ENCODE data around the gene AKR1A1. TPM values are rescaled to one million over a fixed set of nuclear protein-coding genes. Genes with fewer than 3 reads are reported as not detected.

Gene AKR1A1
- total and polyA plus RNA-seq, 5 experiments from 2014 or later, result 74.8 to 96.3 (median 82.8) TPM

DNA sequence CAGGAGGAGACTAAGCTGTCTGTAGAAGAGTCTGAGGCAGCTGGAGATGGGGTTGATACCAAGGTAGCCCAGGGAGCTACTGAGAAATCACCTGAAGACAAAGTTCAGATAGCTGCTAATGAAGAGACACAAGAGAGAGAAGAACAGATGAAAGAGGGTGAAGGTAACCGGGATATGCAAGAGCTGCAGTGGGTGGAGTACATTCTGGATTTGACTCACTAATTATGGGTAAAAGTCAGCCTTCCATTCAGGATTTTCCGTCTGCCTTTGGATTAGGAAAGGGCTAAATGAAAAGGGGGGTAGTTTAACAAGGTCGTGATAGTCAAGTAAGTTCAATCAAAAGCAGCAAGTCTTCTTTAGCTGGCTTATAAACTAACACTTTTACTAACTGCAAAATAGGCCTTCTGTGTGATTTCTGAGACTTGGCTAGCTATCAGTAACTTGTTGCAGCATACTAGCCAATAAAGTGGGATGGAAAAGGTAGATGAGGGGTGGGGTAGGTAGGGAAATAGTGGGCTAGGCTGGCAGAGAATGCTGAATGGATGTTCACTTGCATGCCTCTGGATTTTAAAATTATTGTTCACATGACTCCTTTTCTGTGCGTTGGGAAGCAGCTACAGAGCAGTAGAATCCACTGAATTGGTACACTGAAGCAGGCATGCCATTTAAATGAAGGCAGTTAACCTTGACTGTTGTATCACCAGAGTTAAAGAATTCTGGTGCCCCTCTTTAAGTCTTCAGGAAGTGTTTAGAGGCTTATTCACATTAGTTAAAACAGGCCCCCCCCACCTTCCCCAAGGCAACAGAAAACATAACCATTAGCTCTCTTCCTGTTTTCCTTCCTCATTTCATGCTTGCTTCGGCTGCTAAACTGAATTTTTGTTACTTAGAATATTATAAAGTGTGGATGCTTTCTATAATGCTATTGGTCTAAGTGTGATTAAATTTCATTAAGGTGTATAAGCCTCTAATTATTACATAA is 57.8 kb downstream of the AKR1A1 start:
- H3K27ac Mint-ChIP-seq, result peak overlapping the region; percentile 18 to 78 (median 51)
- POLR2A ChIA-PET, result interaction anchor here (1.1 kb wide), 1 partner anchor 24 kb away, joined by 4 read pairs; the partner anchor contains the start of gene NASP
- H3K4me3 Mint-ChIP-seq, result peak overlapping the region in 3 of 10 donors; percentile 2 to 41 (median 36)

GRCh38 chr1:45610589-45611226 is 60.1 kb downstream of the AKR1A1 start:
- DNase-seq (no peak), ATAC-seq (no peak)
- Mint-ChIP-seq H3K4me3 (no peak overlapping the region), H3K36me3 (peaks cover 0 to 88% (median 11%) of the 10 kb centered on the region in 3 donors), H3K27ac (peak overlapping the region in 4 of 10 donors; percentile 9 to 78 (median 54)), H3K4me1 (peaks cover 11 to 40% (median 18%) of the 10 kb centered on the region in 4 donors), H3K9me3 (no peaks in the 10 kb centered on the region), H3K27me3 (no peaks in the 10 kb centered on the region)
- POLR2A ChIA-PET, result no interaction called here

More for the DNA sequence above, 57.8 kb downstream of the AKR1A1 start:
- H3K9me3 Mint-ChIP-seq, result no peaks in the 10 kb centered on the region
- no peaks in the 10 kb centered on the region for H3K27me3 Mint-ChIP-seq
- DNase-seq (peak in 1 of 10 donors; percentile 10), ATAC-seq (no peak)
- H3K4me1 Mint-ChIP-seq, result peaks cover 13 to 32% (median 19%) of the 10 kb centered on the region in 4 donors
- H3K36me3 Mint-ChIP-seq, result peaks cover 0 to 86% (median 12%) of the 10 kb centered on the region in 3 donors

DNA sequence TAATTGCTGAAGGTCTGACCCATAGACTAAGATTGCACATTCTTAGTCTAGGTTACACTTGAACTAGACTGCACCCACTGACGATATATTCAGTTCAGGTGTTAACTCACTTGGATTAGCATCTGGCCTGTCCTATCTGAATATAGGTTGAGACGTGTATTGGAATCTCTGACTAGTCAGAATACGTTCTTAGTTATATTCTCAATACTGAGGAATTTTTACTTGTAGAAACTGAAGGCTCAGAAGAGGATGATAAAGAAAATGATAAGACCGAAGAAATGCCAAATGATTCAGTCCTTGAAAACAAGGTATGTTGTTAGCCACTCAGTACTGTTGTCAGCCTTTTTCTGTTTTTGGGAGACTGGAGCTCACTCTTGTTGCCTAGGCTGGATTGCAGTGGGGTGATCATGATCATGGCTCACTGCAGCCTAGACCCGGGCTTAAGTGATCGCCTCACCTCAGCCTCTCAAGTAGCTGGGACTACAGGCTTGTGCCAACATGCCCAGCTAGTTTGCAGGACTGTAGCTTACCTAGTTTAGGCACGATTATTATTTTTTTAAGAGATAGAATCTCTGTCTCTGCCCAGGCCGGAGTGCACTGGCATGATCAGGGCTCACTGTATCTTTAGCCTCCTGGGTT is 62.4 kb downstream of the AKR1A1 start:
- Mint-ChIP-seq H3K4me3 (no peak overlapping the region), H3K4me1 (peaks cover 4 to 30% (median 9%) of the 10 kb centered on the region in 4 donors), H3K27ac (peak overlapping the region in 2 of 10 donors; percentile 60 to 79), H3K9me3 (no peaks in the 10 kb centered on the region), H3K27me3 (no peaks in the 10 kb centered on the region), H3K36me3 (peaks cover 0 to 90% (median 12%) of the 10 kb centered on the region in 3 donors)
- POLR2A ChIA-PET, result no interaction called here
- no peak for DNase-seq
- no peak for ATAC-seq

- no peak overlapping the region for H3K4me3 Mint-ChIP-seq
- DNase-seq, result no peak
- H3K27ac Mint-ChIP-seq, result peak overlapping the region in 4 of 10 donors; percentile 10 to 56 (median 33)
- H3K27me3 Mint-ChIP-seq, result no peaks in the 10 kb centered on the region
- peaks cover 7 to 20% (median 13%) of the 10 kb centered on the region in 4 donors for H3K4me1 Mint-ChIP-seq
- H3K9me3 Mint-ChIP-seq, result no peaks in the 10 kb centered on the region
- POLR2A ChIA-PET, result no interaction called here
- no peak for ATAC-seq
- H3K36me3 Mint-ChIP-seq, result peaks cover 0 to 75% (median 7%) of the 10 kb centered on the region in 3 donors
Measured at GRCh38 chr1:45615885-45616284, 65.3 kb downstream of the AKR1A1 start.

DNA sequence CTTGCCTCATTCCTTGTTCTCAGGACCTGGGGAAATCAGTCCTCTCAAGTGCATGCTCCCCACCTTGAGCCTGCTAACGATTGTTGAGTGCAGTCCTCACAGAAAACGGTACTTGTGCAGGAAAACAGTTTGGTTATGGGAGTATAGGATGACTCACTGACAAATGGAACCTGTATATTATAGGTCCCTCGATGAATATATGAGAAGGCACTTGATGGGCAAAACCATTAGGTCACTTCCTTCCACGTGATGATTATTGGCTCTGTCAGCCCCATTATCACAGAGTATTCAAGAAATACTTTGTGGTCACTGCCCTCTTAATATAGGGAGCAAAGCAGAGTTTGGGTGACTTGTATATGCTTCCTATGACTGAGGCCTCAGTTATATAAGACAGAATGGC is 67.0 kb downstream of the AKR1A1 start:
- Mint-ChIP-seq H3K36me3 (peaks cover 0 to 67% (median 7%) of the 10 kb centered on the region in 3 donors), H3K27me3 (no peaks in the 10 kb centered on the region), H3K27ac (peak overlapping the region in 1 of 10 donors; percentile 67), H3K4me3 (no peak overlapping the region), H3K9me3 (no peaks in the 10 kb centered on the region), H3K4me1 (peaks cover 7 to 20% (median 13%) of the 10 kb centered on the region in 4 donors)
- ATAC-seq (no peak), DNase-seq (no peak)
- POLR2A ChIA-PET, result no interaction called here

DNA sequence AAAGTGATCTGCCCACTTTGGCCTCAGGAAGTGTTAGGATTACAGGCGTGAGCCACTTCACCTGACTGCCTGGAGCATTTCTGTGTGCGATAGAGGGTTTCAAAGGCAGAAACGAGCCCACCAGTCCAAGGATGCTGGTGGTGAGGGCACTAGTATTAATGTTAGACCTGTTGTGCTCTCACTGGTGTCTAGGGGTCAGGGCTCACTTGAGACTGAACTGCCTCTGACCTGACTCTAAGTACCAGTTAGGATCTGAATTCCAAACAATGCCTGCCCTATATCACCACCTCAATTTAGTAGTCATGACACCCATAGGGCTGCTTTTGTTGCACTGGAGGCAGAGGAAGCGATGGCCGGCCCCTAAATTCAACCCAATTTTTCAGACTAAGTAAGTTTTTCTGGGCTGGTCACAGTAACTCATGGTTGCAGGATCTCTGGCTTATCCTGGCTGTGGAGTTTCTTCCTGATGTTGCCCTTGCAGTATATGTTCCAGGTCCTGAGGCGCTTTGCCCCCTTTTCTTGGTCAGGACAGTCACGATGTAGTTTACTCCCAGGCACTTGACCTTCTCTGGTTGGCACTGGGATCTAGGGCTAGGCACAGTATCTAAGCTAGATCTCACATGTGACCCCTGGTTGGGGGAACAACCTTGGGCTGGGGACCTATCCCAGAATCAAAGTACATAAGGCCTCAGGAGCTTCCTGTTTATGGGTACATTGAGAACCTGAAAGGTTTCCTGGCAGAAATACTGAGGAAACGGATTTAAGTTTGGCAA is 68.7 kb downstream of the AKR1A1 start:
- Mint-ChIP-seq H3K9me3 (no peaks in the 10 kb centered on the region), H3K27ac (peak overlapping the region; percentile 25 to 90 (median 77)), H3K27me3 (no peaks in the 10 kb centered on the region), H3K36me3 (peaks cover 0 to 59% (median 10%) of the 10 kb centered on the region in 3 donors), H3K4me3 (no peak overlapping the region), H3K4me1 (peaks cover 11 to 20% (median 13%) of the 10 kb centered on the region in 4 donors)
- POLR2A ChIA-PET, result interaction anchor here (1.5 kb wide), 1 partner anchor 67 kb away, joined by 4 read pairs; the partner anchor contains the start of gene GPBP1L1
- peak in 1 of 2 donors; percentile 5 for ATAC-seq
- no peak for DNase-seq

Other genes with a start within 250 kb of the AKR1A1 start
- gene HPDL, start 223.9 kb upstream of the AKR1A1 start, total RNA-seq, result 1 to 10 TPM; 1.5 TPM
- 1 to 10 TPM in 2 of 3 donors, under 1 TPM in 1; 0.47 to 2.7 (median 1.2) TPM for gene HPDL, start 223.9 kb upstream of the AKR1A1 start, polyA plus RNA-seq
- 10 to 100 TPM; 23.7 to 24.5 TPM for gene TOE1, start 210.7 kb upstream of the AKR1A1 start, total RNA-seq
- gene TOE1, start 210.7 kb upstream of the AKR1A1 start, polyA plus RNA-seq, result 10 to 100 TPM in 2 of 3 donors, 1 to 10 TPM in 1; 8.2 to 12.3 (median 10.7) TPM
- gene MUTYH, start 210.4 kb upstream of the AKR1A1 start, total RNA-seq, result 10 to 100 TPM; 75.6 to 79.7 TPM
- gene MUTYH, start 210.4 kb upstream of the AKR1A1 start, polyA plus RNA-seq, result 10 to 100 TPM; 21.8 to 24.7 (median 24.4) TPM
- 1 to 10 TPM; 9.8 to 10.0 TPM for gene TESK2, start 59.7 kb upstream of the AKR1A1 start, total RNA-seq
- 1 to 10 TPM; 2.3 to 3.1 (median 2.7) TPM for gene TESK2, start 59.7 kb upstream of the AKR1A1 start, polyA plus RNA-seq
- 10 to 100 TPM; 13.3 to 16.0 TPM for gene CCDC163, start 50.8 kb upstream of the AKR1A1 start, total RNA-seq
- 10 to 100 TPM in 1 of 3 donors, 1 to 10 TPM in 2; 4.1 to 10.0 (median 5.0) TPM for gene CCDC163, start 50.8 kb upstream of the AKR1A1 start, polyA plus RNA-seq
- 1 to 10 TPM; 4.8 to 5.5 TPM for gene MMACHC, start 50.5 kb upstream of the AKR1A1 start, total RNA-seq
- 1 to 10 TPM in 1 of 3 donors, under 1 TPM in 2; 0.12 to 1.6 (median 0.82) TPM for gene MMACHC, start 50.5 kb upstream of the AKR1A1 start, polyA plus RNA-seq
- gene PRDX1, start 28.9 kb upstream of the AKR1A1 start, total RNA-seq, result 100 to 1,000 TPM; 115 to 129 TPM
- 100 to 1,000 TPM; 174 to 214 (median 205) TPM for gene PRDX1, start 28.9 kb upstream of the AKR1A1 start, polyA plus RNA-seq
- gene NASP, start 33.2 kb downstream of the AKR1A1 start, total RNA-seq, result 10 to 100 TPM; 72.7 to 73.2 TPM
- 10 to 100 TPM; 72.5 to 89.3 (median 84.0) TPM for gene NASP, start 33.2 kb downstream of the AKR1A1 start, polyA plus RNA-seq
- 1 to 10 TPM; 9.2 to 9.4 TPM for gene CCDC17, start 73.2 kb downstream of the AKR1A1 start, total RNA-seq
- under 1 TPM in 1 of 3 donors, not detected in 2; 0.43 TPM for gene CCDC17, start 73.2 kb downstream of the AKR1A1 start, polyA plus RNA-seq
- 100 to 1,000 TPM; 183 to 193 TPM for gene GPBP1L1, start 135.7 kb downstream of the AKR1A1 start, total RNA-seq
- 10 to 100 TPM; 88.9 to 94.0 (median 92.1) TPM for gene GPBP1L1, start 135.7 kb downstream of the AKR1A1 start, polyA plus RNA-seq
- 10 to 100 TPM; 23.9 to 29.1 TPM for gene TMEM69, start 137.4 kb downstream of the AKR1A1 start, total RNA-seq
- 10 to 100 TPM; 43.5 to 59.4 (median 56.0) TPM for gene TMEM69, start 137.4 kb downstream of the AKR1A1 start, polyA plus RNA-seq
- gene IPP, start 199.8 kb downstream of the AKR1A1 start, total RNA-seq, result 10 to 100 TPM; 14.2 to 15.6 TPM
- 10 to 100 TPM in 2 of 3 donors, 1 to 10 TPM in 1; 8.7 to 17.4 (median 12.8) TPM for gene IPP, start 199.8 kb downstream of the AKR1A1 start, polyA plus RNA-seq

All from naive thymus-derived CD8-positive, alpha-beta T cell (primary cell).